GM12878 (cell line): Measurements from ENCODE around the gene AKAP5. TPM values are rescaled to one million over a fixed set of nuclear protein-coding genes. Genes with fewer than 3 reads are reported as not detected.

Experiments
- CEBPB ChIP-seq, 2 experiments: fragments of 150-350 bp in 1 of 2; IDR thresholded peaks; 2 replicates each; pipeline ENCODE4 v1.6.1; 2012 to 2014; ENCODE audit warnings: low read depth in 2 of 2, low read length in 2 of 2, borderline replicate concordance in 1 of 2, inconsistent platforms in 1 of 2
- CREB1 ChIP-seq: IDR thresholded peaks from 2 replicates; pipeline ENCODE4 v1.6.1; 2012; ENCODE audit warnings: low read depth, mild to moderate bottlenecking, inconsistent platforms
- GATAD2B ChIP-seq: fragments of 450-650 bp; conservative IDR thresholded peaks from 2 replicates; pipeline ENCODE4 v1.6.1; 2017; ENCODE audit warnings: low read depth, mild to moderate bottlenecking, moderate library complexity
- JUND ChIP-seq: IDR thresholded peaks from 2 replicates; pipeline ENCODE4 v1.6.1; 2012; ENCODE audit warnings: low read depth, mild to moderate bottlenecking, low read length, improper control_type of control experiment, moderate library complexity
- KDM1A ChIP-seq: fragments of 200-600 bp; sonication (generic); IDR thresholded peaks from 2 replicates; pipeline ENCODE4 v1.6.1; 2016; ENCODE audit warnings: borderline replicate concordance
- NBN ChIP-seq: fragments of 450-650 bp; IDR thresholded peaks from 2 replicates; pipeline ENCODE4 v1.6.1; 2016
- NRF1 ChIP-seq: conservative IDR thresholded peaks from 2 replicates; pipeline ENCODE4 v1.6.1; 2011; ENCODE audit warnings: mild to moderate bottlenecking, low read depth, low read length, improper control_type of control experiment
- POLR2AphosphoS2 ChIP-seq: IDR thresholded peaks from 2 replicates; pipeline ENCODE4 v1.6.1; 2011; ENCODE audit warnings: low read depth, mild to moderate bottlenecking, low read length, improper control_type of control experiment, moderate library complexity
- RCOR1 ChIP-seq: conservative IDR thresholded peaks from 2 replicates; pipeline ENCODE4 v1.6.1; 2012; ENCODE audit warnings: low read depth, low read length, improper control_type of control experiment
- SP1 ChIP-seq: IDR thresholded peaks from one replicate; pipeline ENCODE4 v1.6.1; 2011; ENCODE audit warnings: low read depth, low read length
- SREBF2 ChIP-seq: IDR thresholded peaks from 2 replicates; pipeline ENCODE4 v1.6.1; 2012; ENCODE audit warnings: mild to moderate bottlenecking, low read length
- STAT1 ChIP-seq: fragments of 450-650 bp; conservative IDR thresholded peaks from 2 replicates; pipeline ENCODE4 v1.6.1; 2014; ENCODE audit warnings: antibody characterized with exemption, mild to moderate bottlenecking
- TBL1XR1 ChIP-seq: IDR thresholded peaks from 2 replicates; pipeline ENCODE4 v1.6.1; 2012; ENCODE audit warnings: low read depth, low read length, improper control_type of control experiment
- TCF12 ChIP-seq: IDR thresholded peaks from 2 replicates; pipeline ENCODE4 v1.6.1; 2011; ENCODE audit warnings: low read depth, mild to moderate bottlenecking, low read length
- ZNF217 ChIP-seq: fragments of 450-650 bp; IDR thresholded peaks from 2 replicates; pipeline ENCODE4 v1.6.1; 2017; ENCODE audit warnings: antibody characterized with exemption, mild to moderate bottlenecking
- polyA plus RNA-seq, 11 experiments: library from polyadenylated mRNA; depleted of rRNA in 4 of 11; unstranded in 6 of 11; stranded (reverse) in 5 of 11; fragments of >200 nt; fragmentation: Nextera tagmentation in 4 of 11; fragmentation: Illumina TruSeq in 1 of 11; extraction: Ambion mirVana in 4 of 11; extraction: Trizol in 1 of 11; gene quantifications; 1 replicate in 1 of 11; 2 replicates in 10 of 11; pipeline versions ENCODE4 v1.2.1 to v1.2.3, GENCODE V29; 2011 to 2016; ENCODE audit warnings: inconsistent platforms in 2 of 11, missing spikeins in 2 of 11, low read depth in 1 of 11
- total RNA-seq, 4 experiments: library from RNA; depleted of rRNA in 3 of 4; stranded (reverse); fragments of >200 nt in 3 of 4; fragmentation: Illumina TruSeq in 1 of 4; extraction: Trizol in 1 of 4; gene quantifications; 2 replicates each; pipeline versions ENCODE4 v1.2.1 to v1.2.3, GENCODE V29; 2013 to 2021
- TF ChIP-seq, protein P1 (sequence below): IDR thresholded peaks from 2 replicates; pipeline ENCODE4 v1.6.1; 2012; ENCODE audit warnings: low read depth, low read length, improper control_type of control experiment
- TF ChIP-seq, protein P2 (sequence below): IDR thresholded peaks from 2 replicates; pipeline ENCODE4 v1.6.1; 2012; ENCODE audit warnings: improper control_type of control experiment, low read depth, low read length; ENCODE audit not compliant: insufficient replicate concordance
- TF ChIP-seq, protein P3 (sequence below): fragments of 450-650 bp; IDR thresholded peaks from 2 replicates; pipeline ENCODE4 v1.6.1; 2017; ENCODE audit warnings: mild to moderate bottlenecking
- TF ChIP-seq, protein P4 (sequence below): fragments of 150-350 bp; IDR thresholded peaks from 2 replicates; pipeline ENCODE4 v1.6.1; 2016; ENCODE audit warnings: low read depth, low read length

AKAP5 gene
- total and polyA plus RNA-seq, 10 of the 15 experiments (the other 5 are each of a cell fraction or from before 2014, with no cell fraction given), result 0.45 to 5.1 (median 1.7) TPM

DNA sequence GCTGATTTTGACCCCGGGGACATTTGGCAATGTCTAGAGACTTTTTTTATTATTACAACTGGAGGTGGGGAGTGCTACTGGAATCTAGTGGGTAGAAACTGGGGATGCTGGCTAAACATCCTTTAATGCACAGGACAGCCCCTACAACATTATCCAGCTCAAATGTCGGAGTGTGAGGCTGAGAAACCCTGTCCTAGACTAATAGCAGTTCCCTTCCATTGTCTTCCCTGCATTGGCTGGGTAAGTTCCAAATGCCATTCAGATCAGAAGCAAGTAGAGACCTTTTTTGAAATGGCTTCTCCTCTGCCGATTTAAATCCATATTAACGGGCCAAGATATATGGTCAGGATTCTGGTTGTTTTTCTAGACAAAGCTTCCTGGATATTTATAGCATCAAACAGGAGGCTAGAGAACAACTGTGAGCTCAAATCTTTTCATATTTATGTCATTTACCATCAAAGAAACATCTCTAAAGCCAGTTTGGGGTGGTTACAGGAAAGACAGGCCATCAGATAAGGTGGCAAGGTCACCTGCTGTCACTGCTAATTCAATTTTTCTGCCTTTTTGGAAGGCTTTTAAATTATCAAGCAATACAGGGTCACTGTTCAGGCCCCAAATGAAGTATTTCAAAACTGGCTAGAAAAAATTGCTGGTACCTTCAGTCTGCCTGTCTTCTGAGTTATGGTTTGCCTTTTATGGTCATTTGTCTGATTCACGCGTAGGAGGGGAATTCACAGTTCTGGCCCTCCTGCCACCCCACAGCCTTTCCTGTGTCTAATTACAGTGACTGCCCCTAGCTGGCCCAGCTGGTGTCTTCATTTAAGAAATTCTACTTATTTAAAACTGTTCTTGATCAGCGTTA, 20.1 kb upstream of the AKAP5 start (continued):
- TF ChIP-seq, protein P1, sequence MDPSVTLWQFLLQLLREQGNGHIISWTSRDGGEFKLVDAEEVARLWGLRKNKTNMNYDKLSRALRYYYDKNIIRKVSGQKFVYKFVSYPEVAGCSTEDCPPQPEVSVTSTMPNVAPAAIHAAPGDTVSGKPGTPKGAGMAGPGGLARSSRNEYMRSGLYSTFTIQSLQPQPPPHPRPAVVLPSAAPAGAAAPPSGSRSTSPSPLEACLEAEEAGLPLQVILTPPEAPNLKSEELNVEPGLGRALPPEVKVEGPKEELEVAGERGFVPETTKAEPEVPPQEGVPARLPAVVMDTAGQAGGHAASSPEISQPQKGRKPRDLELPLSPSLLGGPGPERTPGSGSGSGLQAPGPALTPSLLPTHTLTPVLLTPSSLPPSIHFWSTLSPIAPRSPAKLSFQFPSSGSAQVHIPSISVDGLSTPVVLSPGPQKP, result peak; percentile 91
- TF ChIP-seq, protein P2, sequence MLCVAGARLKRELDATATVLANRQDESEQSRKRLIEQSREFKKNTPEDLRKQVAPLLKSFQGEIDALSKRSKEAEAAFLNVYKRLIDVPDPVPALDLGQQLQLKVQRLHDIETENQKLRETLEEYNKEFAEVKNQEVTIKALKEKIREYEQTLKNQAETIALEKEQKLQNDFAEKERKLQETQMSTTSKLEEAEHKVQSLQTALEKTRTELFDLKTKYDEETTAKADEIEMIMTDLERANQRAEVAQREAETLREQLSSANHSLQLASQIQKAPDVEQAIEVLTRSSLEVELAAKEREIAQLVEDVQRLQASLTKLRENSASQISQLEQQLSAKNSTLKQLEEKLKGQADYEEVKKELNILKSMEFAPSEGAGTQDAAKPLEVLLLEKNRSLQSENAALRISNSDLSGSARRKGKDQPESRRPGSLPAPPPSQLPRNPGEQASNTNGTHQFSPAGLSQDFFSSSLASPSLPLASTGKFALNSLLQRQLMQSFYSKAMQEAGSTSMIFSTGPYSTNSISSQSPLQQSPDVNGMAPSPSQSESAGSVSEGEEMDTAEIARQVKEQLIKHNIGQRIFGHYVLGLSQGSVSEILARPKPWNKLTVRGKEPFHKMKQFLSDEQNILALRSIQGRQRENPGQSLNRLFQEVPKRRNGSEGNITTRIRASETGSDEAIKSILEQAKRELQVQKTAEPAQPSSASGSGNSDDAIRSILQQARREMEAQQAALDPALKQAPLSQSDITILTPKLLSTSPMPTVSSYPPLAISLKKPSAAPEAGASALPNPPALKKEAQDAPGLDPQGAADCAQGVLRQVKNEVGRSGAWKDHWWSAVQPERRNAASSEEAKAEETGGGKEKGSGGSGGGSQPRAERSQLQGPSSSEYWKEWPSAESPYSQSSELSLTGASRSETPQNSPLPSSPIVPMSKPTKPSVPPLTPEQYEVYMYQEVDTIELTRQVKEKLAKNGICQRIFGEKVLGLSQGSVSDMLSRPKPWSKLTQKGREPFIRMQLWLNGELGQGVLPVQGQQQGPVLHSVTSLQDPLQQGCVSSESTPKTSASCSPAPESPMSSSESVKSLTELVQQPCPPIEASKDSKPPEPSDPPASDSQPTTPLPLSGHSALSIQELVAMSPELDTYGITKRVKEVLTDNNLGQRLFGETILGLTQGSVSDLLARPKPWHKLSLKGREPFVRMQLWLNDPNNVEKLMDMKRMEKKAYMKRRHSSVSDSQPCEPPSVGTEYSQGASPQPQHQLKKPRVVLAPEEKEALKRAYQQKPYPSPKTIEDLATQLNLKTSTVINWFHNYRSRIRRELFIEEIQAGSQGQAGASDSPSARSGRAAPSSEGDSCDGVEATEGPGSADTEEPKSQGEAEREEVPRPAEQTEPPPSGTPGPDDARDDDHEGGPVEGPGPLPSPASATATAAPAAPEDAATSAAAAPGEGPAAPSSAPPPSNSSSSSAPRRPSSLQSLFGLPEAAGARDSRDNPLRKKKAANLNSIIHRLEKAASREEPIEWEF, result peak; percentile 45
- no peak for TF ChIP-seq CREB1
- TF ChIP-seq GATAD2B, result no peak
- peak; percentile 63 for TF ChIP-seq SP1
- TF ChIP-seq POLR2AphosphoS2, result no peak
- TF ChIP-seq NBN, result 0 out of 2 replicates have a peak, but pooled peaks have one; percentile 37
- TF ChIP-seq, protein P3, sequence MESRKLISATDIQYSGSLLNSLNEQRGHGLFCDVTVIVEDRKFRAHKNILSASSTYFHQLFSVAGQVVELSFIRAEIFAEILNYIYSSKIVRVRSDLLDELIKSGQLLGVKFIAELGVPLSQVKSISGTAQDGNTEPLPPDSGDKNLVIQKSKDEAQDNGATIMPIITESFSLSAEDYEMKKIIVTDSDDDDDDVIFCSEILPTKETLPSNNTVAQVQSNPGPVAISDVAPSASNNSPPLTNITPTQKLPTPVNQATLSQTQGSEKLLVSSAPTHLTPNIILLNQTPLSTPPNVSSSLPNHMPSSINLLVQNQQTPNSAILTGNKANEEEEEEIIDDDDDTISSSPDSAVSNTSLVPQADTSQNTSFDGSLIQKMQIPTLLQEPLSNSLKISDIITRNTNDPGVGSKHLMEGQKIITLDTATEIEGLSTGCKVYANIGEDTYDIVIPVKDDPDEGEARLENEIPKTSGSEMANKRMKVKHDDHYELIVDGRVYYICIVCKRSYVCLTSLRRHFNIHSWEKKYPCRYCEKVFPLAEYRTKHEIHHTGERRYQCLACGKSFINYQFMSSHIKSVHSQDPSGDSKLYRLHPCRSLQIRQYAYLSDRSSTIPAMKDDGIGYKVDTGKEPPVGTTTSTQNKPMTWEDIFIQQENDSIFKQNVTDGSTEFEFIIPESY, result peak; percentile 90
- no peak; the same call in 1 of the 2 replicates for TF ChIP-seq STAT1
- no peak for TF ChIP-seq TBL1XR1
- TF ChIP-seq TCF12, result peak; percentile 88
- no peak for TF ChIP-seq NRF1
- peak in 1 of 2 experiments; percentile 24; a peak in 1 of 4 replicates for TF ChIP-seq CEBPB (IDR thresholded peaks at IDR 0.05; ENCODE audit: borderline replicate concordance in 1 of 2, low read depth in 2 of 2, low read length in 2 of 2)
- no peak for TF ChIP-seq RCOR1
- TF ChIP-seq ZNF217, result no peak
- TF ChIP-seq SREBF2, result no peak
- TF ChIP-seq, protein P4, sequence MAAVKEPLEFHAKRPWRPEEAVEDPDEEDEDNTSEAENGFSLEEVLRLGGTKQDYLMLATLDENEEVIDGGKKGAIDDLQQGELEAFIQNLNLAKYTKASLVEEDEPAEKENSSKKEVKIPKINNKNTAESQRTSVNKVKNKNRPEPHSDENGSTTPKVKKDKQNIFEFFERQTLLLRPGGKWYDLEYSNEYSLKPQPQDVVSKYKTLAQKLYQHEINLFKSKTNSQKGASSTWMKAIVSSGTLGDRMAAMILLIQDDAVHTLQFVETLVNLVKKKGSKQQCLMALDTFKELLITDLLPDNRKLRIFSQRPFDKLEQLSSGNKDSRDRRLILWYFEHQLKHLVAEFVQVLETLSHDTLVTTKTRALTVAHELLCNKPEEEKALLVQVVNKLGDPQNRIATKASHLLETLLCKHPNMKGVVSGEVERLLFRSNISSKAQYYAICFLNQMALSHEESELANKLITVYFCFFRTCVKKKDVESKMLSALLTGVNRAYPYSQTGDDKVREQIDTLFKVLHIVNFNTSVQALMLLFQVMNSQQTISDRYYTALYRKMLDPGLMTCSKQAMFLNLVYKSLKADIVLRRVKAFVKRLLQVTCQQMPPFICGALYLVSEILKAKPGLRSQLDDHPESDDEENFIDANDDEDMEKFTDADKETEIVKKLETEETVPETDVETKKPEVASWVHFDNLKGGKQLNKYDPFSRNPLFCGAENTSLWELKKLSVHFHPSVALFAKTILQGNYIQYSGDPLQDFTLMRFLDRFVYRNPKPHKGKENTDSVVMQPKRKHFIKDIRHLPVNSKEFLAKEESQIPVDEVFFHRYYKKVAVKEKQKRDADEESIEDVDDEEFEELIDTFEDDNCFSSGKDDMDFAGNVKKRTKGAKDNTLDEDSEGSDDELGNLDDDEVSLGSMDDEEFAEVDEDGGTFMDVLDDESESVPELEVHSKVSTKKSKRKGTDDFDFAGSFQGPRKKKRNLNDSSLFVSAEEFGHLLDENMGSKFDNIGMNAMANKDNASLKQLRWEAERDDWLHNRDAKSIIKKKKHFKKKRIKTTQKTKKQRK, result no peak
- TF ChIP-seq JUND, result no peak
- no peak for TF ChIP-seq KDM1A
